ENCODE data around the gene DIDO1. TPM values are rescaled to one million over a fixed set of nuclear protein-coding genes. Genes with fewer than 3 reads are reported as not detected.

The DIDO1 gene
- polyA plus RNA-seq, 2 of the 4 experiments (the other 2 are of a cell fraction) = 12.6 to 14.8 TPM

DNA sequence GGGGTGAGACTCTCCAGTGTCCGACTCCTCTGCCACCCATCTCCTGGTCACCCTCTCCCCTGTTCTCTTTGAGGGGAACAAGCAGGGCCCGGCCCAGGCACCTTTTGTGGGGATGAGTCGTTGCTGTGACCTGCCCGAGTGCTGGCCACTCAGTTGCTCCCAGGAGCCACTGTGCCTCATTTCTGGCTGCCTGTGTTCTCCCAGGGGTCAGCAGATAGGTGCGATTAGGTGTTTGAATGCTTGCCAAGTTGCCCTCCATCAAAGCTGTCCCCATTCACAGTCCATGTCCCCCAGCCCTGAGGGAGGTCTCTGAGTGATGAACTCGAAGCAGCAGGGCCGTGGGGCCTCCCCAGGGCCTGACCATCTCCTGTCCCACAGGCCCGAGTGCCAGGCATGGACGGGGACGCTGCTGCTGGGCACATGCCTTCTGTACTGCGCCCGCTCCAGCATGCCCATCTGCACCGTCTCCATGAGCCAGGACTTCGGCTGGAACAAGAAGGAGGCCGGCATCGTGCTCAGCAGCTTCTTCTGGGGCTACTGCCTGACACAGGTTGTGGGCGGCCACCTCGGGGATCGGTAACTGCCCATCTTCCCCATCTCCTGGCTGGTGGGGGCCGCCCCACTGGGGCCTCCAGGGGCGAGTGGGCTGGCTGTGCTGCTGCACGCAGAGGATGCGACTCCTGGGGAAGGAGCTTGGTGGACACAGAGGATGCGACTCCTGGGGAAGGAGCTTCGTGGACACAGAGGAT, 30.3 kb upstream of the DIDO1 start:
- 79% methylated on average over 23 of the region's 25 CpGs for WGBS (ENCODE audit: missing lambda C conversion rate)
- no peak for FAIRE-seq
- ChIA-PET POLR2A (no interaction called here), CTCF (interaction anchor here (1.1 to 5.5 kb wide), 2 partner anchors 49 to 52 kb away, joined by 4 to 19 read pairs; no protein-coding TSS in a partner anchor)
- DNase-seq (ENCODE audit: low read depth in 1 of 2, low spot score in 1 of 2) = no peak
- ATAC-seq = no peak; a peak in 1 of 6 replicates
- Histone ChIP-seq H3K4me3 (no peak overlapping the region), H3K9me3 (no peaks in the 10 kb centered on the region), H3K27ac (no peak overlapping the region), H3K4me2 (no peak overlapping the region), H3K4me1 (peaks cover 9% of the 10 kb centered on the region; the same call in 2 of the 3 replicates)
- TF ChIP-seq RARB (CRISPR knock-in tag; IDR thresholded peaks at IDR 0.05) = no peak
- no peak for TF ChIP-seq ZSCAN20 (CRISPR knock-in tag; IDR thresholded peaks at IDR 0.05)
- no peak for TF ChIP-seq ZFP36 (IDR thresholded peaks at IDR 0.05; ENCODE audit: borderline replicate concordance, partially characterized antibody)
- TF ChIP-seq EP300 (IDR thresholded peaks at IDR 0.05) = no peak
- no peak for TF ChIP-seq NPAS2 (CRISPR knock-in tag; IDR thresholded peaks at IDR 0.05; ENCODE audit: borderline replicate concordance)
- TF ChIP-seq ZNF302 (CRISPR knock-in tag; IDR thresholded peaks at IDR 0.05) = no peak
- TF ChIP-seq, protein P1, sequence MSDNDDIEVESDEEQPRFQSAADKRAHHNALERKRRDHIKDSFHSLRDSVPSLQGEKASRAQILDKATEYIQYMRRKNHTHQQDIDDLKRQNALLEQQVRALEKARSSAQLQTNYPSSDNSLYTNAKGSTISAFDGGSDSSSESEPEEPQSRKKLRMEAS (IDR thresholded peaks at IDR 0.05) = no peak
- TF ChIP-seq, protein P2, sequence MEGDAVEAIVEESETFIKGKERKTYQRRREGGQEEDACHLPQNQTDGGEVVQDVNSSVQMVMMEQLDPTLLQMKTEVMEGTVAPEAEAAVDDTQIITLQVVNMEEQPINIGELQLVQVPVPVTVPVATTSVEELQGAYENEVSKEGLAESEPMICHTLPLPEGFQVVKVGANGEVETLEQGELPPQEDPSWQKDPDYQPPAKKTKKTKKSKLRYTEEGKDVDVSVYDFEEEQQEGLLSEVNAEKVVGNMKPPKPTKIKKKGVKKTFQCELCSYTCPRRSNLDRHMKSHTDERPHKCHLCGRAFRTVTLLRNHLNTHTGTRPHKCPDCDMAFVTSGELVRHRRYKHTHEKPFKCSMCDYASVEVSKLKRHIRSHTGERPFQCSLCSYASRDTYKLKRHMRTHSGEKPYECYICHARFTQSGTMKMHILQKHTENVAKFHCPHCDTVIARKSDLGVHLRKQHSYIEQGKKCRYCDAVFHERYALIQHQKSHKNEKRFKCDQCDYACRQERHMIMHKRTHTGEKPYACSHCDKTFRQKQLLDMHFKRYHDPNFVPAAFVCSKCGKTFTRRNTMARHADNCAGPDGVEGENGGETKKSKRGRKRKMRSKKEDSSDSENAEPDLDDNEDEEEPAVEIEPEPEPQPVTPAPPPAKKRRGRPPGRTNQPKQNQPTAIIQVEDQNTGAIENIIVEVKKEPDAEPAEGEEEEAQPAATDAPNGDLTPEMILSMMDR (IDR thresholded peaks at IDR 0.05) = no peak
- TF ChIP-seq JUN (IDR thresholded peaks at IDR 0.05) = no peak
- TF ChIP-seq MAZ (IDR thresholded peaks at IDR 0.05; ENCODE audit: borderline replicate concordance, low read depth, low read length) = no peak
- no peak for TF ChIP-seq MYC (IDR thresholded peaks at IDR 0.05; ENCODE audit: borderline replicate concordance, low read length)
- TF ChIP-seq, protein P3, sequence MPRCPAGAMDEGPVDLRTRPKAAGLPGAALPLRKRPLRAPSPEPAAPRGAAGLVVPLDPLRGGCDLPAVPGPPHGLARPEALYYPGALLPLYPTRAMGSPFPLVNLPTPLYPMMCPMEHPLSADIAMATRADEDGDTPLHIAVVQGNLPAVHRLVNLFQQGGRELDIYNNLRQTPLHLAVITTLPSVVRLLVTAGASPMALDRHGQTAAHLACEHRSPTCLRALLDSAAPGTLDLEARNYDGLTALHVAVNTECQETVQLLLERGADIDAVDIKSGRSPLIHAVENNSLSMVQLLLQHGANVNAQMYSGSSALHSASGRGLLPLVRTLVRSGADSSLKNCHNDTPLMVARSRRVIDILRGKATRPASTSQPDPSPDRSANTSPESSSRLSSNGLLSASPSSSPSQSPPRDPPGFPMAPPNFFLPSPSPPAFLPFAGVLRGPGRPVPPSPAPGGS (IDR thresholded peaks at IDR 0.05) = no peak
- TF ChIP-seq RCOR1 (IDR thresholded peaks at IDR 0.05; ENCODE audit: low read depth, low read length) = no peak
- no peak for TF ChIP-seq SMC3 (IDR thresholded peaks at IDR 0.05)
- no peak for TF ChIP-seq CEBPB (IDR thresholded peaks at IDR 0.05)
- TF ChIP-seq TP53 (CRISPR knock-in tag; IDR thresholded peaks at IDR 0.05) = no peak

DNA sequence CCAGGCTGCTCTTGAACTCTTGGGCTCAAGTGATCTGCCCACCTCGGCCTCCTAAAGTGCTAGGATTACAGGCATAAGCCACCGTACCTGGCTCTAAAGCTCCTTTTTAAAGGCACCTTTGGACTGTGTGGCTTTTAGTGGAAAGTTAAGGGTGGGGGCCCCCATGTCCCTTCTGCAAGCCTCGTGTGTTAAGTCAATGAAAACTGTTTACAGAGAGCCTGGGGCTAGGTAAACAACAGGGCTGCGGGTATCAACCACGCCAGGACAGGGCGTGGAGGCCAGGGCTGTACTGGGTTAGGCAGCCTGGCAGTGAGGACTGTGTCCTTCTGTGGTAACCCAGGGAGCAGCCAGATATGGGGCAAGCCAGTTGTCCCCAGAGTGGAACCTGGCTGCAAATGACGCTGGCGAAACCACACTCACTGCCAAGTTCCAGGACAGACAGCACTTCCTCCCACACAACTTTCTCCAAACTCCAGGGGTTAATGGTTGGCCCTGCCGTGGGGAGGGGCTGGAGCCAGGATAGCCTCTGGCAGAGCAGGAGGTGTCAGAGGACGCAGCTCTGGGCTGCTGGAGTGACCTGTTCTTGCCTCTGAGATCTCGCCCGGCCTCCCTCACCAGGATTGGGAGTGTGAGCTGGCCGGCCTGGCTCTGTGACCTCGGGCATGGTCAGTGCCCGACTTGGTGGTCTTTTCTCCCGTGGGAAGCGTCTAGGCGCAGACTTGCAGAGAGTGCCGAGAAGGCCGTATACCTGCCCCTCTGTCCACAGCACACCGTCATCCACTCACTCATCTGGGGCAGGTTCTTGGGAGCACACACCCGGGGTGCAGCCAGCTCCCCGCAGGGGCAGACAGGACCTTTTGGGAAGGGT, 29.4 kb upstream of the DIDO1 start:
- DNase-seq (ENCODE audit: low read depth in 1 of 2, low spot score in 1 of 2) (no peak), ATAC-seq (peak in 1 of 2 experiments; percentile 48; a peak in 3 of 6 replicates), FAIRE-seq (no peak)
- Histone ChIP-seq H3K4me3 (no peak overlapping the region), H3K27ac (no peak overlapping the region), H3K9me3 (no peaks in the 10 kb centered on the region), H3K4me2 (peak overlapping the region; percentile 25), H3K4me1 (peaks cover 9% of the 10 kb centered on the region; the same call in 2 of the 3 replicates)
- ChIA-PET CTCF (interaction anchor here (0.7 to 5.5 kb wide), 4 partner anchors 14 to 83 kb away, joined by 3 to 19 read pairs (median 4); no protein-coding TSS in a partner anchor), POLR2A (no interaction called here)
- WGBS (ENCODE audit: missing lambda C conversion rate) = 45% methylated on average over 18 of the region's 23 CpGs
- TF ChIP-seq ZSCAN20 (CRISPR knock-in tag; IDR thresholded peaks at IDR 0.05) (no peak), SREBF2 (IDR thresholded peaks at IDR 0.05) (no peak), EP300 (IDR thresholded peaks at IDR 0.05) (no peak), TP53 (CRISPR knock-in tag; IDR thresholded peaks at IDR 0.05) (no peak), EHMT2 (IDR thresholded peaks at IDR 0.05; ENCODE audit: low read depth) (no peak), HEYL (CRISPR knock-in tag; IDR thresholded peaks at IDR 0.05) (no peak), CBX2 (IDR thresholded peaks at IDR 0.05; ENCODE audit: borderline replicate concordance, low read depth) (no peak), EHF (CRISPR knock-in tag; IDR thresholded peaks at IDR 0.05) (no peak), MYC (IDR thresholded peaks at IDR 0.05; ENCODE audit: borderline replicate concordance, low read length) (no peak), TFCP2L1 (CRISPR knock-in tag; IDR thresholded peaks at IDR 0.05) (no peak), JUNB (IDR thresholded peaks at IDR 0.05) (no peak), POLR2A (IDR thresholded peaks at IDR 0.05; ENCODE audit: low read length) (no peak), NPAS2 (CRISPR knock-in tag; IDR thresholded peaks at IDR 0.05; ENCODE audit: borderline replicate concordance) (no peak), ESRRA (IDR thresholded peaks at IDR 0.05; ENCODE audit: borderline replicate concordance, low read length) (no peak)
- TF ChIP-seq, protein P3 (IDR thresholded peaks at IDR 0.05) = no peak
- TF ChIP-seq, protein P1 (IDR thresholded peaks at IDR 0.05) = no peak
- TF ChIP-seq, protein P4, sequence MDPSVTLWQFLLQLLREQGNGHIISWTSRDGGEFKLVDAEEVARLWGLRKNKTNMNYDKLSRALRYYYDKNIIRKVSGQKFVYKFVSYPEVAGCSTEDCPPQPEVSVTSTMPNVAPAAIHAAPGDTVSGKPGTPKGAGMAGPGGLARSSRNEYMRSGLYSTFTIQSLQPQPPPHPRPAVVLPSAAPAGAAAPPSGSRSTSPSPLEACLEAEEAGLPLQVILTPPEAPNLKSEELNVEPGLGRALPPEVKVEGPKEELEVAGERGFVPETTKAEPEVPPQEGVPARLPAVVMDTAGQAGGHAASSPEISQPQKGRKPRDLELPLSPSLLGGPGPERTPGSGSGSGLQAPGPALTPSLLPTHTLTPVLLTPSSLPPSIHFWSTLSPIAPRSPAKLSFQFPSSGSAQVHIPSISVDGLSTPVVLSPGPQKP (IDR thresholded peaks at IDR 0.05; ENCODE audit: low read depth, low read length) = no peak
- TF ChIP-seq, protein P5, sequence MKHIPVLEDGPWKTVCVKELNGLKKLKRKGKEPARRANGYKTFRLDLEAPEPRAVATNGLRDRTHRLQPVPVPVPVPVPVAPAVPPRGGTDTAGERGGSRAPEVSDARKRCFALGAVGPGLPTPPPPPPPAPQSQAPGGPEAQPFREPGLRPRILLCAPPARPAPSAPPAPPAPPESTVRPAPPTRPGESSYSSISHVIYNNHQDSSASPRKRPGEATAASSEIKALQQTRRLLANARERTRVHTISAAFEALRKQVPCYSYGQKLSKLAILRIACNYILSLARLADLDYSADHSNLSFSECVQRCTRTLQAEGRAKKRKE (CRISPR knock-in tag; IDR thresholded peaks at IDR 0.05; ENCODE audit: low read depth) = no peak

Data from A549 (cell line).